8988T (cell line): ENCODE data around the gene HMOX2.

Source experiments
- DNase-seq: peaks from one replicate; pipeline ENCODE4 v3.0.0; 2011

Gene HMOX2

DNA sequence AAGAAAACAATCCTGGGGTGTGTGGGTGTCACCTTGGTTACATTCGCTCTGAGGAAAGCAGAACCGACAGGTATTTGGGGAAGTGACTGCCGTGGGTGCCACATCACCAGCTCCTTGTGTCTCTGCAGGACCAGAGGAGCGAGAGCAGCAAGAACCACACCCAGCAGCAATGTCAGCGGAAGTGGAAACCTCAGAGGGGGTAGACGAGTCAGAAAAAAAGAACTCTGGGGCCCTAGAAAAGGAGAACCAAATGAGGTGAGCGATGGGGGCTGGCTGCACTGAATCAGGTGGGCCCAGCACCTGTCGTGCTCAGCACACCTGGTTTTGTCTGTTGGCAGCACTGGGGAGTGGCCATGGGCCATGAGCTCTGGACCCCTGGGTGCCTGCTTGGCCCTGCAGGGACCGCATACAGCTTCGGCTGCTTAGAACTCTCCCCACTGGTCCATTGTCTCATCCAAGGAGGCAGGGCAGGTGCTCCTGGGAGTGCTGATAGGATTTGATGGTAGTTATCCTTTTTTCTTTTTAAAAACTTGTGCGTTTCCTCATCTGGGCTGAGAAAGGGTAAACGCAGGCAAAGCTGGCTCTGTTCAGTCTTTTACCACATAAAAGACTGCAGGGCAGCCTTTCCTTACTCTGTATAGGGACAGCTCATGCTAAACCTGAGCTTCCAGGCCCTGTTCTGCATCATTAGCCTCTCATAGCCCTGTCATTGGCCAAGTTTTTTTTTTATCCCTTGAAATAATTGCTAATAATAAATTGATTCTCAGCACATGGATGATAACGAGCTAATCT is 29.4 kb downstream of the HMOX2 start:
- no peak for DNase-seq

DNA sequence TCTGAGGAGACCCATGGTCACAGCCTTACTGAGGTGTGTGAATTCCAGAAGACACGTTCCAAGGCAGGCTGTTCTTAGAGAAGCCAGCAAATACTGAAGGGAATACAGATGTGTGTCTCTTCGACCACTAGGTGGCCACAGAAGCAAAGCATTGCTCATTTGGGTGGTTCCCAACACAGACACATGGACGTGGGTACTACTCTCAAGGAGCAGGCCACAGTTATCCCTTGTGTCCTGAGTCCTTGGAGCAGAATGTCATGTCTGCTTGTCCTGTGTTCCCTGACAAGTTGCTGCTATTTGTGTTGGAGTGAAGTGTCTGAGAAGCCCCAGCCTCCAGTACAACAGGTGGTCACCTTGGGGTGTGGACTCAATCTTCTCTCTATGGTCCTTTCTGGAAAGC is 30.3 kb downstream of the HMOX2 start:
- no peak for DNase-seq

DNA sequence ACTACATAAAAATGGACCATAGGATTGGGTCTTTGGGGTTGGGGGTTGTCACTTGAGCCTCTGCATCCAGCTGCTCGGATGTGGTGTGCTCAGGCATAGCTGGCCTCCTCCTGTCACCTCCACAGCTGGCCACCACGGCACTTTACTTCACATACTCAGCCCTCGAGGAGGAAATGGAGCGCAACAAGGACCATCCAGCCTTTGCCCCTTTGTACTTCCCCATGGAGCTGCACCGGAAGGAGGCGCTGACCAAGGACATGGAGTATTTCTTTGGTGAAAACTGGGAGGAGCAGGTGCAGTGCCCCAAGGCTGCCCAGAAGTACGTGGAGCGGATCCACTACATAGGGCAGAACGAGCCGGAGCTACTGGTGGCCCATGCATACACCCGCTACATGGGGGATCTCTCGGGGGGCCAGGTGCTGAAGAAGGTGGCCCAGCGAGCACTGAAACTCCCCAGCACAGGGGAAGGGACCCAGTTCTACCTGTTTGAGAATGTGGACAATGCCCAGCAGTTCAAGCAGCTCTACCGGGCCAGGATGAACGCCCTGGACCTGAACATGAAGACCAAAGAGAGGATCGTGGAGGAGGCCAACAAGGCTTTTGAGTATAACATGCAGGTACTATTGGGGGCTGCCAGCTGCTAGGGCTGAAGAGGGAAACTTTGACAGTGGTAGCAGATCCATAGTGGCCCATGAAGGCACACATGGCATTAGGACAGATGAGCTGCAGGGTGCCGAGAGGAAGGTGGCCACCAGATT is 31.6 kb downstream of the HMOX2 start:
- DNase-seq: no peak

DNA sequence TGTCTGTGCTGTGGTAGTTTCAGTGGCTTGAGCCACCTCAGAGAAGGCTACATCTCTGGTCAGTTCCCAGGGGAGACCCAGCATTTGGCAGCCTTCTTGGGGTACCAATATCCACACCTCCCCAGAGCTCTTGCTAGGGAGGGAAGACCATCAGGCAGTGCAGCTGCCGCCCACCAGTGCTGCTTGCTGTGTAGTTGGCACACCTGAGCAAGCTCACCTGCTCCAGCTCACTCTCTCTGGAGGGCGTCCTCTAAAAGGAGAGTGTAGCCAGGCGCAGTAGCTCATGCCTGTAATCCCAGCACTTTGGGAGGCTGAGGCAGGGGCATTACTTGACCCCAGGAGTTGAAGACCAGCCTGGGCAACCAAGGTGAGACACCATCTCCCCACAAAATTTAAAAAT is 32.6 kb downstream of the HMOX2 start:
- DNase-seq: no peak

DNA sequence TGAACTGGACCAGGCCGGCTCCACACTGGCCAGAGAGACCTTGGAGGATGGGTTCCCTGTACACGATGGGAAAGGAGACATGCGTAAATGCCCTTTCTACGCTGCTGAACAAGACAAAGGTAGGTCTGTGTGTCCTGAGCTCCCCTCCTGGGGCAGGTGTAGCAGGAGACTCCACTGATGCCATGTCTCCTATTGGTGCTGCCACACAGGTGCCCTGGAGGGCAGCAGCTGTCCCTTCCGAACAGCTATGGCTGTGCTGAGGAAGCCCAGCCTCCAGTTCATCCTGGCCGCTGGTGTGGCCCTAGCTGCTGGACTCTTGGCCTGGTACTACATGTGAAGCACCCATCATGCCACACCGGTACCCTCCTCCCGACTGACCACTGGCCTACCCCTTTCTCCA is 33.2 kb downstream of the HMOX2 start:
- no peak for DNase-seq

DNA sequence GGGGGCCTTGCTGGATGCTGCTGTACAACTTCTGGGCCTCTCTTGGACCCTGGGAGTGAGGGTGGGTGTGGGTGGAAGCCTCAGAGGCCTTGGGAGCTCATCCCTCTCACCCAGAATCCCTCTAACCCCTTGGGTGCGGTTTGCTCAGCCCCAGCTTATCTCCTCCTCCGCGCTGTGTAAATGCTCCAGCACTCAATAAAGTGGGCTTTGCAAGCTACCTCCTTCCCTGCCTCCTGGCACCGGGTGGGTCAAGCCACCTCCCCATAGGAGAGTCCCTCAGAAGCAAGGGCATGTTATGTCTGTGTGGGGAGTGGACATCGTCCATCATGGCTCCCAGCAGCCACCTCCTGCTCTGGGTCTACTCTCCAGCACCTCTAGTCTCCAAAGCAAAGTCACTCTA is 33.9 kb downstream of the HMOX2 start:
- no peak for DNase-seq

DNA sequence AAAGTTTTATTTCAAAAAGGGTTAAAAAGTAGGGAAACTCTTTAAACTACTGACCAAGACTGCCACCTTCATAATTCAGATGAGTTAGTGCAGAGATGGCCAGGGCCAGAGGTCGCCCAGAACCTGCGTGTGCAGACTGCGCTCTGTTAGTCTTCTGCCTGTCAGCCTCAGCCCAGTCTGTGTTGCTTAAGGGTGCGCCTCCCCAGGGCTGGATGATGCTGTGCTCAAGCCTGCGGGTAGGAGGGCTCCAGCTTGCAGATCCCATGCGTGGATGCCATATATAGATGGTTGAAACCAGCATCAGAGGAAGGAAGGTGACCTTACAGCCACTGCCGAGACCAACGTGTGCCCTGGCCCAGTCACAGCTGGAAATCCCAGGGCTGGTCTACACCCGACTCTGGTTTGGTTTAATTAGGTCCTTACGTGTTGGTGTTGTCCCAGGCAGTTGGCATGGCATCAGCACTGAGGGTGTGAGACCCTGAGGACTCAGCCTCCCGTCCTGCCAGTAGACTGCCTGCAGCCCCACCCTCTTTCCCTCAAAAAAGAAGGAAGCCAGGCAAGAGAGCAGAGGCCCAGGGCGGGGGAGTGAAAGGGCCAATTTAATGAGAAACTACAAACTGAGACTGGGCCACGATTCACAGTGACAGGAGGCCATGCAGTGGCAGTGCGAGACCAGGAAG is 34.7 kb downstream of the HMOX2 start:
- no peak for DNase-seq

DNA sequence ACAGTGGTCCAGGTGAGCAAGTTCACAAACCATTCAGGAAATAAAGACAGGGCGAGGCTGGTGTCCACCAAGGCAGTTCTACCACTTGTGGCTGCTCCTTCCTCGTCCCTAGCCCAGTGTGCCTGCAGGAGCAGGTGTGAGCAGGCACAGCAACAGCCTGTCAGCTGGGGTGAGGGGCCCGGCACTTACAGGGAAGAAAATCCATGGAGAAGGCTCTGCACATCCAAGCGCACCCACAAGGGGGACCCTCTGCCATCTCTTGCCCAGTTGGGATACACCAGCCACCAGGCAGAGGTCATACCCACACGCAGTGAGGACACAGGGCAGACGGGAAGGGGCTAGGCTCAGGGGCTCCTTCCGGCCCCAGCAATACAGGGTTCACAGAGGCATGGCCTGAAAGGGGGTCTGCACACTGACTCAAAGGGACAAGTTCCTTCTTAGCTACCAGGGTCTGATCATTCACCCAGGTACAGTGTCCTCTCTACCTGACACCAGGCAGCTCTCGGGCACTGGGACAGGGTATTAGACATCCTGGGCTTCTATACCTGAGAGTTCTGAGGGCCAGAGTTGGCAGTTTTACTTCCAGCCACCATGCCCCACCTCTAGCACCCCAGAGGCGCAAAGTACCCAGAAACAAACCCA is 35.4 kb downstream of the HMOX2 start:
- DNase-seq: peak; percentile 66

DNA sequence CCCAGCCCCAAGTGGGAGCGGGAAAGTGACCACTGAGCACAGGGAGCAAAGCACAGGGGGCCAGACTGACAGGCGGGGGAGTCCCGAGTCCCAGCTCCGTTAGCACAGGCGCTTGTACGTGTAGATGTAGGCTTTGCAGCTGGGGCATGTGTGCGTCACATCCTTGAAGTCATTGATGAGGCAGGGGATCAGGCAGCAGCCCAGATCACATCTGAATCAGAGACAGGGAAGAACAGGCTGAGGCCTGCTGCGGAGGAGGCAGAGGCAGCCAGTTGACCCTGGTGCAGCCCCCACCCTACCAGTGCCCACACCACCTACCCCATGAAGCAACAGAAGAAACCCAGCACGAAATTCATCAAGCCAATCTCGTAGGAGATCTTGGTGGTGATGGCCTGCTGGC is 36.3 kb downstream of the HMOX2 start:
- no peak for DNase-seq

DNA sequence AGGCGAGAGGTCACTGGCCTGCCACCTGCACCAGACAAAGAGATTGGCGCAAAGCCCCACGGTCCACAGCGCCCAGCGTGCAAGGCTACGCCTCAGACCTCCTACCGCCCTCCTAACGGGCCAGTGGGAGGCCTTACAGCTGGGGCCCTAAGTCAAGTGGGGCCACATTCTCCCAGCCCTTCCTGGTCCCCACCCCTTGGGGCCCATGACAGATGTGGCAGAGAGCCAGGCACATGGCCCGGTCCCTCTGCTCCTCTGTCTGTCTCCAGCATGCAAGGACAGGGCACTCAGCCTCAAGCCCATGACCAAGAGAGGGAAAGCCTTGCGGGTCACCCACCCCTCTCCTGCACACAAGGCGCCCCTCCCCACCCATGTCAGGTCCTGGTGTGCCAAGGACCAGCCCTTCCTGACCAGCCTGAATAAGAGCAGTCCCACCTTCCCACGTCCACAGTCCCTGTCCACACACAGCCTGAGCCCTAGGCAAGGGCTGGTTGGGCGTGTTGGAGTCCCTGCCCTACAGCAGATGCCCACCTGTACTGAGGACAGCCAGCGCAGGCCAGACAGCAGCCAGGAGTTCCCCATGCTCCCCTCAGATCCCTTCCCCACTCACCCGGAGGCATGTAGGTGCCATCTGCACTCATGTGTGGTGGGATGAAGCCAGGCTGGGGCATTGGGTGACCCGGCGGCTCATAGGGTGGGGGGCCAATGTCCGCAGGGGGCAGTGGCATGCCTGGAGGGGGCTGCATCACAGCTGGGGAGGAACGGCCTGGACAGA is 37.1 kb downstream of the HMOX2 start:
- no peak for DNase-seq

DNA sequence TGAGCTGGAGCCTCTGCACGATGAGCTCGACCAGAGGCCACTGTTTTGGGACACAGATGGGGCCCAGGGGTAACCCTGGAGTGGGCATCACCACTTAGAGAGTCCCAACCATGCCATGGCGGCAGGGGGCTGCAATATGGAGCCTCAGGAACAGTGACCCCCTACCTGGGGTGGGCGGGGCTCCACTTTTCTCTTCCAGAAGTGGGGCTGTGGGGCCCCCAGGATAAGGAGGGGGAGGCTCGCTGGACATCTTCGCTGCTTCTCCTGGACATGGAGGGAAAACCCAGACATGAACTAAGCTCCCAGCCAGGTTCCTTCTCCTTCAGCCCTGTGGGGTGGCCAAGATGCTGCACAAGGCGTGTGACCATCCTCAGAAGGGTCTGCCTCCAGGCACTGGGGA is 37.7 kb downstream of the HMOX2 start:
- DNase-seq: no peak

DNA sequence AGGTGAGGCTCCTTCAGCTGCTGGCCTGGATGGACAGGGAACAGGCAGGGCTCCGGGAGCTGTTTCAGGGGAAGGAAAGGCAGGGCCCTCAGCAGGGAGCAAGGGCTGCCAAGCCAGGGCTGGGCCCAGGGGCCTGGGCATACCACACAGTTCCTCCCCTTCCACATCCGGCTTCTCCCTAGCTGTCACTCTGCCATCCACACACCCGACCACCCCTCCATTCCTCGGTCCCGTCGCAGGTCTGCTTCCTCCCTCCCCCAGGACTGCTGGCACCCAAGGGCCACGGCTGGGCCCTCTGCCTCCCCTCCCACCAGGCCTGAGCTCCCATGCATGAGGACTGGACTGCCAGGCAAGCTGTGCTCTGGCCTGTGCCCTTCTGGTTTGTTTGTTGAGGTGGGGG is 38.4 kb downstream of the HMOX2 start:
- no peak for DNase-seq

DNA sequence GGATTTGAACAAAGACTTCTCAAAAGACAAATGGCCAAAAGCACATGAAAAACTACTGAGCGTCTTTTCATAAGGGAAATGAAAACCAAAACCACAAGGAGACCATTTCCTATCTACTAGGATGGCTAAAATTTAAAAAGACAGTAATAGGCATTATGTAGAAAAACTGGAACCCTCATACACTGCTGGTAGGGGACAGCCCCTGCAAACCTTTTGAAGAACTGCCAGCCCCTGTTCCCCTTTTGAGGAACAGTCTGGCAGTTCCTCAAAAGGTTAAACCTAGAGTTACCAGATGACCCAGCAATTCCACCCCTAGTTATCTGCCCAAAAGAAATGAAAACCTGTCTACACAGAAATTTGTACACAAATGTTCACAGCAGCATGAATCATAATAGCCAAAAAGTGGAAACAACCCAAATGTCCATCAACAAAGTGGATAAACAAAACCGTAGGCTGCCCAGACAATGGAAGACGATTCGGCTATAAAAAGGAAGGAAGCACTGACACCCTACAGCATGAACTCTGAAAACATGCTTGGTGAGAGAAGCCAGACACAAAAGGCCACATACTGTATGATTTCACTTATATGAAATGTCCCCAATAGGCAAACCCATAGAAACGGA is 39.5 kb downstream of the HMOX2 start:
- no peak for DNase-seq

DNA sequence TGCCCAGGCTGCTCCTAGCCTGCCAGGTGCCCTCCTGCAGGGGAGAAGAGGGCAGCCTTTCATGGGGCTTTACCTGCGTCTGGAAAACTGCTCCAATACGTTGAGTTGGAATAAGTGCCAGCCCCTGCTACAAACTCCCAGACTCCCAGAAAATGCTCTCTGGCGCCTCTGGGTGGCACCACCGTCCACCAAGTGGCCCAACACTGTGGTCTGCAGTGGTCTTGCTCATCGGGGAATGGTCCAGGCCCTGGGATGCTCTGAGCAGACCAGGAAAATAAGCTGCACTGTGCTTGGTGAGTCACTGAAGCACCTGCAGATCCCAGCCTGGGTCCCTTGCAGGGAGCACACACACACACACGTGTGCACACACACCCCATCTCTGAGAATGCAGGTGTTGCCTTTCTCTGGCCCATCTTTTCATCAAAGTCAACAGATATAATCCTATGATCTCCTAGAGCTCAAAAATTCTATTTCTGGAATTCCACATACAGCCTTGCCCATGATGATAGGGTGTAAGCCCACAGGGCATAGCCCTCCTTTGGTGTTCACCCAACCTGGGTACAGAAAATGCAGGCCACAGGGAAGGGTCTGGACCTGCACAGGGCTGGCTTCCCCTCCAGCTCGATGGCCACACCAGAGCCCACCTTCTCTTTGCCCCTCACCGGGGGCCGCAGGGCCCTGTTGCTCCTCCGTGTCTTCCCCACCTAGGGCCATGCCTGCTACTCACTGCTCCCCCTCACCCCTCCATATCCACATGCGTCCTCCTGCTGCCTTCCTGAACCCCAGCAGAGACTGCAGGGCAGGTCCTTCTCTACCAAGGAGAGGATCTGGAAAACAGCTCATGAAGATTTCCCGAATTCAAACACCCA is 41.8 kb downstream of the HMOX2 start:
- no peak for DNase-seq

DNA sequence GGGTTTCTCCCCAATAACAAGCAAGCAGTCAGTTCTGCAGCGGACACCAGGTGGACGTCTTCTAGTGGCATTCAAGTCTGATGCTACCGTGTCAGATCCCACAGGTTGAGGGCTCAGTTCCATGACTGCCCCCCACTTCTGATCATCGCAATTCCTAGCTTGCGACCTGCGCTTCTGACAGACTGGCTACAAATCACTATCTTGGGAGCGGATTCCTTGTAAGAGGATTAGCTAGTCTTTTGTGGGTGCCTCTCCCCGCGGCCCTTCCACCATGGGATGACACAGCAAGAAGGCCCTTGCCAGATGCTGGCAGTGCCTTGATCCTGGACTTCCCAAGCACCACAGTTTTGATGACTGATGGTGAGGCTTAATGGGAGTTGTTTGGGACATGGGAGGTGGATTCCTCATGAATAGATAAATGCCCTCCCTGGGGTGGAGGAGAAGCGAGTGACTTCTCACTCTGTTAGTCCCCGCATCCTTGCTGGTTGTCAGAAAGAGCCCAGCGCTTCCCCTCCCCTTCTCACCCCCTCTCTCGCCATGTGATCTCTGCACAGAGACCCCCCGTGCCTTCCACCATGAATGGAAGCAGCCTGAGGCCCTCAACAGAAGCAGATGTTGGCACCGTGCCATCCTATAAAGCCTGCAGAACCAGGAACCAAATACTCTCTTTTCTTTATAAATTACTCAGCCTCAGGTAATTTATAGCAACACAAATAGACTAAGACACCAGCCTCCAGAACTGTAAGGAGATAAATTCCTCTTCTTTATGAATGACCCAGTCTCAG is 43.3 kb downstream of the HMOX2 start:
- DNase-seq: no peak

DNA sequence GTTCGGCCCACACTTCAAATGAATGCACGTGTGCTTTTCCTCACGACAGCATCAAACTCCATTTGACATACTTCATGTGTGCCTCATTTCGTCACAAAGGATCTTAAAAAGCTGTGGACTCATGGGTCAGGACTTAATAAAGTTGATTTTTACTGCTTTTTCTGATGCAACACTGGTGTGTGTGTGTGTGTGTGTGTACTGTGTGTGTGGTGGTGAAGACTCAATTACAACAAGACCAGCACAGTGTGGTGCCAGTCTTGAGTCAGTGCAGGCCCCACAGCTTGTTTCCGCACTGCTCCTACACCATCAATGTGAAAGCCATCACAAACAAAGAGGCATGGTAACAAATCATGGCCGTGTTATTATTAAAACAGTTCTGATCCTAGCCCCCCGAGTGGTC is 44.7 kb downstream of the HMOX2 start:
- DNase-seq: no peak

DNA sequence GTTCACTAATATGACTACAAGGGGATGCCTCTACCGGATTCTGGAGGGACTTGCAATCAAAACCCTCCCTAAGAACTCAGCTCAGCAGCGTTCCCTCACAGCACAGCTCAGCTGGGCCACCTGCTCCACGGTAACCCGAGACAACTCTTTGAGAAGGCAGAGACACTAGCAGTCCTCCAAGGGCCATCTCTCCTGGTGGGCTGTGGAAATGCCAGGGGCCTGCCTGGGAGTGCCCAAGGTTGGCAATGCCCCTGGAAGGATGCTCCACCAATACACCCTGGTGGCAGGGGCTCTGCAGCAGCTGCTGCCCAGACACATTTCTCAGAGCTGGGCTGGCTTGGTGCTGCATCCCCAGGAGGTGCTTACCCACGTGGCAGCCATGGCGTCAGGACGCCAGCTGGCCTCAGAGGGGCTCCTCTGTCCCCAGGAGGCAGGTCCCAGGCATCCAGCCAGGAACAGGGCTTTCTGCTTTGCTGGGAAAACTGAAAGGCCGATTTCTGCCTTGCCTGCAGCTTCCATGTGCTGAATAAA is 45.9 kb downstream of the HMOX2 start:
- no peak for DNase-seq

DNA sequence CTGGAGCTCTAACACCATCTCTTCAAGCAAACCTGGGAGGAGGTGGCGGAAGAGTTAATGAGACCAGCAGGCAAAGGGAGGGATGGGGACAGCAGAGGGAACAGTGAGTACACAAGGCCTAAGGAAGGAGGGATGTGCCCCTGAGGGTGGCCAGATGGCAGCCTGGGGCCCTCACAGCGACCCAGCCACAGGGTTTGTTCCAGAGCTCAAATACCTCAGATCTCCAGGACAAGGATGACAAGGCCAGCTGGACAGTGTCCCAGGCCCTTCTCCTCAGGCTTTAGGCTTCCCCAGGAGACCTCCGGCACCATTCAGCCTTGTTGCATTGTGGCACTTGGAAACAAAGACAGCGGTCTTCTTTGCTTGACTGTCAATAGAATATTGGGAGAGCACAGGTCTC is 47.5 kb downstream of the HMOX2 start:
- no peak for DNase-seq

DNA sequence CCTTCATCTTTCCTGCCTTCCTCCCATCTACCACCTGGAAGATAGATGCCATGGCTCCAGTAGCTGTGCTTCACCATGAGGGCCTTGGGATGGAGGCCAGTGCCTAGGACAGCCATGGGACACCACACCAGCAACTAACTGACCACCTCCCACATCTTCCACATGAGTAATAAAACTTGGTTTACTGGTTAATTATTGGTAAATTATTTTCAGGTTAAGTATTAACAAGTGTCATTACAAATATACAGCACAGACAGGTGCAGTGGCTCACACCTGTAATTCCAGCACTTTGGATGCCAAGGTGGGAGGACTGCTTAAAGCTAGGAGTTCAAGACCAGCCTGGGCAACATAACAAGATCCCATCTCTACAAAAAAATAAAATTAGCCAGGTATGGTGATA is 48.4 kb downstream of the HMOX2 start:
- no peak for DNase-seq

DNA sequence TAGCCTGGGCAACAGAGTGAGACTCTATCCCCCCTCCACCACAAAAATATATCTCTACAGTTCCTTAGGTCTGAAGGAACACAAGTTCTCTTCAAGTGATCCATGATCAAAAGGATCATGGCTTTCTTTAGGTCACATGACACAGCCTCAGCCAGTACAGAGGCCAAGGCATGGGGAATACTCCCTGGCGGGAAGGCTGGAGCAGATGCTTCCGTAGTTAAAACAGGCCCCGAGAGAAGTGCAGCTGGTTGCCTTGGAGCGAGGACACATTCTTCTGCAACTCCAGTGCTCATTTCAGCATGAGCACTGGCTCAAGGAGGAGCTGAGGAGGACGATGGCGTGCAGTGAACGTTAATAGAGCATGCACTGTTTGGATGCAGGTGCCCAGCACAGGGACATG is 48.9 kb downstream of the HMOX2 start:
- no peak for DNase-seq
